ENCODE data around the gene PSMD2.
"Not testable (repeated sequence)": the region's sequence is repeated elsewhere in the genome, so short reads cannot be mapped to it uniquely, and the experiment has no call there.

PSMD2 gene

GRCh38 chr3:184259396-184259877, 39.6 kb upstream of the PSMD2 start:
- no peak overlapping the region for H3K27ac ChIP-seq
- TF ChIP-seq ZFX (IDR thresholded peaks at IDR 0.05) (no peak), CTCF (conservative IDR thresholded peaks at IDR 0.05) (no peak)

- H3K27ac ChIP-seq = no peak overlapping the region
- no peak for TF ChIP-seq CTCF (conservative IDR thresholded peaks at IDR 0.05)
- TF ChIP-seq ZFX (IDR thresholded peaks at IDR 0.05) = no peak
Observed at GRCh38 chr3:184259878-184260723, 38.9 kb upstream of the PSMD2 start.

GRCh38 chr3:184260724-184261269, 38.2 kb upstream of the PSMD2 start:
- no peak for TF ChIP-seq ZFX (IDR thresholded peaks at IDR 0.05)
- no peak for TF ChIP-seq CTCF (conservative IDR thresholded peaks at IDR 0.05)
- peak overlapping the region; percentile 55 for H3K27ac ChIP-seq

- TF ChIP-seq CTCF (conservative IDR thresholded peaks at IDR 0.05) = no peak
- TF ChIP-seq ZFX (IDR thresholded peaks at IDR 0.05) = no peak
- peak within 1 kb of the TSS; percentile 55 for H3K27ac ChIP-seq
Observed at GRCh38 chr3:184261270-184261853, 37.7 kb upstream of the PSMD2 start, which contains the start of gene CAMK2N2. CAMK2N2 (minus strand) TSS chr3:184261553; CDS start chr3:184261285, 268 bp downstream.

GRCh38 chr3:184261854-184262763, 36.9 kb upstream of the PSMD2 start:
- TF ChIP-seq ZFX (IDR thresholded peaks at IDR 0.05) (no peak), CTCF (conservative IDR thresholded peaks at IDR 0.05) (no peak)

GRCh38 chr3:184262764-184263179, 36.3 kb upstream of the PSMD2 start:
- H3K27ac ChIP-seq = no peak overlapping the region
- no peak for TF ChIP-seq CTCF (conservative IDR thresholded peaks at IDR 0.05)
- no peak for TF ChIP-seq ZFX (IDR thresholded peaks at IDR 0.05)

More at GRCh38 chr3:184261854-184262763, 36.9 kb upstream of the PSMD2 start:
- peak overlapping the region; percentile 55 for H3K27ac ChIP-seq

GRCh38 chr3:184267249-184267648, 31.8 kb upstream of the PSMD2 start:
- not testable (repeated sequence) for H3K27ac ChIP-seq

All from C4-2B (cell line).